Adrenal gland (tissue), 12 donors: ENCODE data around the gene ZNF564. TPM values are rescaled to one million over a fixed set of nuclear protein-coding genes. Genes with fewer than 3 reads are reported as not detected.
A peak's percentile ranks its signal among the peaks of the same experiment; 100 is the strongest.
"Not testable (repeated sequence)": the region's sequence is repeated elsewhere in the genome, so short reads cannot be mapped to it uniquely, and the experiment has no call there.

Experiments used
- DNase-seq, 7 donors: peaks; one replicate each; pipeline ENCODE4 v3.0.0-alpha.2; 2019 to 2020
- H3K27ac ChIP-seq, 5 donors: fragments of 200-600 bp; sonication (generic) in 4 of 5; 1 replicate in 3 of 5; 2 replicates in 2 of 5; pipeline versions ENCODE4 v1.5.1 to v1.8.0; 2016 to 2020; ENCODE audit warnings: mild to moderate bottlenecking in 1 of 5
- H3K27me3 ChIP-seq: fragments of 200-600 bp; 2 replicates; pipeline ENCODE4 v1.8.0; 2021
- H3K36me3 ChIP-seq, 2 donors: fragments of 200-600 bp; replicated peaks in 1 of 2; 1 replicate in 1 of 2; 2 replicates in 1 of 2; pipeline versions ENCODE4 v1.5.1 to v1.8.0; 2018 to 2022
- H3K4me1 ChIP-seq, 2 donors: fragments of 200-600 bp; replicated peaks in 1 of 2; 1 replicate in 1 of 2; 2 replicates in 1 of 2; pipeline versions ENCODE4 v1.5.1 to v1.8.0; 2018 to 2021
- H3K4me3 ChIP-seq, 4 donors: fragments of 200-600 bp; sonication (generic) in 3 of 4; one replicate each; pipeline ENCODE4 v1.5.1; 2016 to 2018
- H3K9me3 ChIP-seq, 3 donors: fragments of 200-600 bp; sonication (generic) in 1 of 3; replicated peaks in 1 of 3; 1 replicate in 2 of 3; 2 replicates in 1 of 3; pipeline versions ENCODE4 v1.5.1 to v1.8.0; 2016 to 2021
- POLR2A ChIP-seq, 2 donors: fragments of 450-650 bp; IDR thresholded peaks; one replicate each; pipeline ENCODE4 v1.6.1; 2017; ENCODE audit warnings: antibody characterized with exemption in 2 of 2, mild to moderate bottlenecking in 2 of 2, moderate library complexity in 1 of 2
- WGBS, 4 donors: extraction: QIAGEN DNeasy Blood & Tissue Kit in 2 of 4; methylation state at CpG; one replicate each; pipeline versions ENCODE4 v1.1.5 to v1.1.7; 2013 to 2017; 5-methylcytosine and 5-hydroxymethylcytosine counted together
- intact Hi-C, 2 donors: fragments of 100-400 bp; cut with DNase I; formaldehyde crosslinking; loops; one replicate each; pipeline versions ENCODE4 v1.14.1 to v1.15.0; 2022 to 2023
- polyA plus RNA-seq, 3 donors: library from polyadenylated mRNA; stranded (reverse); fragments of 200-250 nt in 2 of 3; fragments of 350-450 nt in 1 of 3; fragmentation: Illumina TruSeq in 1 of 3; extraction: RNeasy Lipid Tissue Mini Kit (QIAGEN cat#74804) in 1 of 3; gene quantifications; one replicate each; pipeline ENCODE4 v1.2.3, GENCODE V29; 2013 to 2014
- total RNA-seq, 9 donors: library from RNA; depleted of rRNA in 4 of 9; stranded (reverse); fragments of >200 nt in 4 of 9; fragments of 120-200 nt in 1 of 9; fragmentation: NEBNext Ultra II Directional in 1 of 9; extraction: Animal tissue kit (Norgen Biotek cat#: 25700) in 1 of 9; gene quantifications; one replicate each; pipeline versions ENCODE4 v1.1.0 to v1.2.4, GENCODE V29; 2013 to 2023
- TF ChIP-seq, protein P1 (sequence below), 6 experiments: fragments of 450-650 bp in 4 of 6; fragments of 200-600 bp in 2 of 6; sonication (generic) in 1 of 6; IDR thresholded peaks; 1 replicate in 5 of 6; 2 replicates in 1 of 6; pipeline versions ENCODE4 v1.5.1 to v1.8.0; 2016 to 2021; ENCODE audit warnings: antibody characterized with exemption in 6 of 6, mild to moderate bottlenecking in 2 of 6, moderate library complexity in 1 of 6
- donor health status: healthy with polysubstance abuse.
- donor health status: Bipolar disorder and iron deficiency.
- donor health status: DM: yes; HTN: yes; CAD: no.
- donor health status: DM: no; HTN: no; CAD: no.
- donor health status: DM: no; HTN: no; CAD: no.
- donor health status: DM: yes; HTN: yes; CAD: no.

ZNF564 gene
- total and polyA plus RNA-seq, 12 donors, result 3.4 to 12.5 (median 8.9) TPM

DNA sequence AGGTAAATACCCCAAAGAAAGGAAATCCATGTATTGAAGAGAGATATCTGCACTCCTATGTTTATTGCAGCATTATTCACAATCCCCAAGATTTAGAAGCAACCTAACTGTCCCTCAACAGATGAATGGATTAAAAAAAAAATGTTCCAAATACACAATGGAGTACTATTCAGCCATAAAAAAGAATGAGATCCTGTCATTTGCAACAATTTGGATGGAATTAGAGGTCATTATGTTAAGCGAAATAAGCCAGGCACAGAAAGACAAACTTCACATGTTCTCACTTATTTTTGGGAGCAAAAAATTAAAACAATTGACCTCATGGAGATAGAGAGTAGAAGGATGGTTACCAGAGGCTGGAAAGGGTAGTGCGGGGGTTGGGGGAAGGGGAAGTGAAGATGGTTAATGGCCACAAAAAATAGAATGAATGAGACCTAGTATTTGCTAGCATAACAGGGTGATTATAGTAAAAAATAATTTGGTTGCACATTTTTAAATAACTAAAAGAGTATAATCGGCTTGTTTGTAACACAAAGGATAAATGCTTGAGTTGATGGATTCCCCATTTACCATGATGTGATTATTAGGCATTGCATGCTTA is 56.9 kb downstream of the ZNF564 start:
- Histone ChIP-seq H3K27ac (peak overlapping the region in 4 of 5 donors; percentile 79 to 97 (median 91)), H3K4me3 (peak overlapping the region in 1 of 4 donors; percentile 83), H3K4me1 (peaks cover 0 to 6% of the 10 kb centered on the region in 2 donors), H3K36me3 (no peaks in the 10 kb centered on the region), H3K9me3 (no peaks in the 10 kb centered on the region), H3K27me3 (no peaks in the 10 kb centered on the region)
- no peak for DNase-seq
- intact Hi-C loops, result no loop called here
- no peak for TF ChIP-seq POLR2A (IDR thresholded peaks at IDR 0.05)
- TF ChIP-seq, protein P1, sequence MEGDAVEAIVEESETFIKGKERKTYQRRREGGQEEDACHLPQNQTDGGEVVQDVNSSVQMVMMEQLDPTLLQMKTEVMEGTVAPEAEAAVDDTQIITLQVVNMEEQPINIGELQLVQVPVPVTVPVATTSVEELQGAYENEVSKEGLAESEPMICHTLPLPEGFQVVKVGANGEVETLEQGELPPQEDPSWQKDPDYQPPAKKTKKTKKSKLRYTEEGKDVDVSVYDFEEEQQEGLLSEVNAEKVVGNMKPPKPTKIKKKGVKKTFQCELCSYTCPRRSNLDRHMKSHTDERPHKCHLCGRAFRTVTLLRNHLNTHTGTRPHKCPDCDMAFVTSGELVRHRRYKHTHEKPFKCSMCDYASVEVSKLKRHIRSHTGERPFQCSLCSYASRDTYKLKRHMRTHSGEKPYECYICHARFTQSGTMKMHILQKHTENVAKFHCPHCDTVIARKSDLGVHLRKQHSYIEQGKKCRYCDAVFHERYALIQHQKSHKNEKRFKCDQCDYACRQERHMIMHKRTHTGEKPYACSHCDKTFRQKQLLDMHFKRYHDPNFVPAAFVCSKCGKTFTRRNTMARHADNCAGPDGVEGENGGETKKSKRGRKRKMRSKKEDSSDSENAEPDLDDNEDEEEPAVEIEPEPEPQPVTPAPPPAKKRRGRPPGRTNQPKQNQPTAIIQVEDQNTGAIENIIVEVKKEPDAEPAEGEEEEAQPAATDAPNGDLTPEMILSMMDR (IDR thresholded peaks at IDR 0.05), result no peak
- WGBS, 4 donors, result 89 to 95% (median 94%) methylated on average over 3 of the region's 3 CpGs

DNA sequence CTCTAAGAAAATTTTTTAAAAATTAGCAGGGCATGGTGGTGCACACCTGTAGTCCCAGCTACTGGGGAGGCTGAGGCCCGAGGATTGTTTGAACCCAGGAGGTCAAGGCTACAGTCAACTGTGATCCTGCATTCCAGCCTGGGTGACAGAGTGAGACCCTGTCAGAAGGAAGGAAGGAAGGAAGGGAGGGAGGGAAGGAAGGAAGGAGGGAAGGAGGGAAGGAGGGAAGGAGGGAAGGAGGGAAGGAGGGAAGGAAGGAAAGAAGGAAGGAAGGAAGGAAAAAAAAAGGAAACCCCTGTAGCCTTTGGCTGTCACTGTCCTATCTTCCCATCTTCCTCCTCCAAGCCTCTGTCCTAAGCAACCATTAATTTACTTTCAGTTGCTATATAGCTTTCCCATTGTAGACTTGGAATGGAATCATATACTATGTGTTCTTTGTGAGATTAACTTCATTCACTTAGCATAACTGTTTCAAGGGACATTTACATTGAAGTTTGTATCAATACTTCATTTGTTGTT is 65.0 kb downstream of the ZNF564 start:
- H3K27me3 ChIP-seq, H3K4me3 ChIP-seq, DNase-seq, intact Hi-C loops, H3K27ac ChIP-seq, H3K9me3 ChIP-seq, H3K36me3 ChIP-seq: not testable (repeated sequence)
- H3K4me1 ChIP-seq, result peaks cover 3 to 11% of the 10 kb centered on the region in 2 donors
- WGBS, 4 donors, result 82 to 88% (median 83%) methylated on average over 1 of the region's 1 CpG

DNA sequence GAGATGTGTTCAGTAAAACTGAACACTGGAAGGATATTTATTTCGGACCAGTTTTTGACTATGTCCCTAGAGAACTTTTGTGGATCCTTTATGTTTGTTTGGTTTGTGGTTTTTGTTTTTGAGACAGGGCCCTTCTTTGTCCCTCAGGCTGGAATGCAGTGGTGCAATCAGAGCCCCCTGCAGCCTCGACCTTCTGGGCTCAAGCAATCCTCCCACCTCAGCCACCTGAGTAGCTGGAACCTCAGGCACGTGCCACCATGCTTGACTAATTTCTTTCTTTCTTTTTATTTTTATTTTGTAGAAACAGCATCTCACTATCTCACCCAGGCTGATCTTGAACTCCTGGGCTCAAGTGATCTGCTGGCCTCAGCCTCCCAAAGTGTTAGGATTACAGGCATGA is 65.7 kb downstream of the ZNF564 start:
- Histone ChIP-seq H3K27ac (peak overlapping the region in 1 of 5 donors; percentile 79), H3K36me3 (no peaks in the 10 kb centered on the region), H3K4me1 (peaks cover 3 to 11% of the 10 kb centered on the region in 2 donors), H3K27me3 (no peaks in the 10 kb centered on the region), H3K9me3 (no peaks in the 10 kb centered on the region), H3K4me3 (no peak overlapping the region)
- DNase-seq, result no peak
- TF ChIP-seq POLR2A (IDR thresholded peaks at IDR 0.05), result no peak
- TF ChIP-seq, protein P1 (IDR thresholded peaks at IDR 0.05), result no peak
- intact Hi-C loops, result no loop called here
- 67 to 87% (median 81%) methylated on average over 3 of the region's 3 CpGs for WGBS, 4 donors

DNA sequence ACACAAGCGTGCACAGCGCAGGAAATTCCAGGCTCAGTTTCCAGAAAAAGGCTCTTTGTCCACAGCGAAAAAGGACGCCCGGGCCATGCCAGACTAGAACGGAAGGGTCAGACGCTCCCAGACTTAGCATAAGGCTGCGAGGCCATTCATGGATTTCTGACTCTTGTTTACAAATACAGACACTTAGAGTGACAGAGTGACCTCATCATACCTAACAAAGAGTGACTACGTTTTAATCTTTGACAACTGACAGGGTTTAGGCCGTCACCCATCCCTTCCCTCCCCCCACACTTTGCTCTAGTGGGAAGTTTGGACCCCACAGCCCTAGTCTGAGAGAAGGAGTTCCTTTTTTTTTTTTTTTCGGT is 66.2 kb downstream of the ZNF564 start:
- Histone ChIP-seq H3K4me1 (peaks cover 3 to 11% of the 10 kb centered on the region in 2 donors), H3K27ac (peak overlapping the region in 4 of 5 donors; percentile 30 to 85 (median 70)), H3K4me3 (peak overlapping the region; percentile 35 to 99 (median 72)), H3K36me3 (no peaks in the 10 kb centered on the region), H3K9me3 (no peaks in the 10 kb centered on the region), H3K27me3 (no peaks in the 10 kb centered on the region)
- intact Hi-C loops, result no loop called here
- TF ChIP-seq, protein P1 (IDR thresholded peaks at IDR 0.05), result no peak
- TF ChIP-seq POLR2A (IDR thresholded peaks at IDR 0.05), result no peak
- 1 to 5% (median 4%) methylated on average over 9 to 11 of the region's 11 CpGs for WGBS, 4 donors
- no peak for DNase-seq
